Measurements from ENCODE around the gene NRSN1. TPM values are rescaled to one million over a fixed set of nuclear protein-coding genes. Genes with fewer than 3 reads are reported as not detected.

Gene NRSN1, protein sequence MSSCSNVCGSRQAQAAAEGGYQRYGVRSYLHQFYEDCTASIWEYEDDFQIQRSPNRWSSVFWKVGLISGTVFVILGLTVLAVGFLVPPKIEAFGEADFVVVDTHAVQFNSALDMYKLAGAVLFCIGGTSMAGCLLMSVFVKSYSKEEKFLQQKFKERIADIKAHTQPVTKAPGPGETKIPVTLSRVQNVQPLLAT
- not detected in 2 replicates for total RNA-seq

DNA sequence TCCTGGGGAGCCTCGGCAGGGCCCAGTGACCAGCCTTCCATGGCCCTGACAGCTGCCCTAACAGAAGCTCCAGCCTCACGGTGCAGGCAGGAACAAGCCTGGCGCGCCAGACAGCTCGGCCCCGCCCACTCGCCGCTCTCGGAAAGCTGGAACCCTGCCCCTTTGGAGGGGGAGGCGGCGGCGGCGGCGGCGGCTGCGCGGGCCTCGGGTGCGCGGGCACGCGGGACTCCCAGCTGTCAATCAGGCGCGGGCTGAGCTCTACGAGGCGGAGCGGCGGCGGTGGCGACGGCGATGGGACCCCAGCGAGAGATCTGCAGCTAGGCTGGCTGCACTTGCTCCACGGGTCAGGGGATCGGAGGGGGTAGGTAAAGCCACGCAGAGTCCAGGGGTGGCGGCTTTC, at the start of gene NRSN1:
Gene NRSN1 (plus strand): TSS at position 236 of the 400 bp plus-strand sequence. CDS start 8,113 bp downstream, outside the sequence.

Small RNA genes lying within 50 kb of the gene (small RNA-seq; reads per million reads assigned to genes)
- not detected for gene RF00218

Other genes with a start within 250 kb of the NRSN1 start
- not detected in 2 replicates for gene DCDC2, start 231.8 kb downstream of the NRSN1 start, total RNA-seq